GM19468 (cell line): ENCODE measurements around the gene BRWD1.
A peak's percentile ranks its signal among the peaks of the same experiment; 100 is the strongest.

ENCODE experiments used
- ATAC-seq: cut with Tn5 transposase; IDR thresholded peaks from one replicate; pipeline ENCODE4 v1.9.1; 2021; ENCODE audit warnings: mild to moderate bottlenecking, moderate library complexity, moderate number of reproducible peaks; ENCODE audit not compliant: unreplicated experiment; ENCODE audit errors: extremely low read depth

Gene BRWD1

DNA sequence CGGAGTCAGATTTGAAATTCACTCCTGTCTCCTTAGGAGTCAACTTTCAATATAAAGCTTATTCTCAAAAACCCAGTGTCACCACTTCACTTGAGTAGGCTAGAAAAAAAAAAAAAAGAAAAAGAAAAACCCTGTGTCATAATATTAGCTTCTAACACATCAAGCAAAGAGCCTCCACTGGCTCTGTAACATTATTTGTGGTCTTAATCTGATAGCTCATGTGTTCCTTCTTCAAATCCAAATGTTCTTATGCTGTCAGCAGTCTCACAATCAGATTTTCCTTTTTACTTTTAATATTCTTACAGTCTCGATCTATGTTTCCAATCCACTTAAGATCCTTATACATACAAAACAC lies 104.1 kb downstream of the BRWD1 start:
- no peak for ATAC-seq

DNA sequence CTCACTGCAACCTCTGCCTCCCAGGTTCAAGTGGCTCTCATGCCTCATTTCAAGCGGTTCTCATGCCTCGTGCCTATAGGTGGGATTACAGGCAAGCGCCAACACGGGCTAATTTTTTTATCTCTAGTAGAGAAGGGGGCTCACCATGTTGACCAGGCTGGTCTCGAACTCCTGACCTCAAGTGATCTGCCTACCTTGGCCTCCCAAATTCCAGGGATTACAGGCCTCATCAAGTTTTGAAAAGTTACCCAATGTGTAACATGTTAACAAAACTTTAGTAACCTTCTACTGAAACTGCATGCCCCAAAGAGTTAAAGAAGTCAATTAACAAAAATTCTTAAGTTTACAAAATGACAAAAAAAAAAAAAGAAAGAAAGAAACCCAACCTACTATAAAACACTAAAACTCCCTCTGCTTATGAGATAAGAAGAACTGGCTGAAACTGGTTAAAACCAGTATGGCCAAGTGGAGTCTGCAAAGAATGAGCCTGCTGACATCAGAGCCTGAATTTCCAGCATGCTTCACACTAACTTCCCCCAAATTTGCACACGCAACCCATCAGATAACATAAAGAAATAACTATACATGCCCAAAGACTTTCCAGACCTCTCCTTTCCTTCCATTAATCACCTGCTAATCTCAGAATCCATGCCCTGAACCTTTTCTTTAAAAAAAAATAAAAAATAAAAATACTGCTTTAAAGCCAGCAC lies 104.7 kb downstream of the BRWD1 start:
- no peak for ATAC-seq

DNA sequence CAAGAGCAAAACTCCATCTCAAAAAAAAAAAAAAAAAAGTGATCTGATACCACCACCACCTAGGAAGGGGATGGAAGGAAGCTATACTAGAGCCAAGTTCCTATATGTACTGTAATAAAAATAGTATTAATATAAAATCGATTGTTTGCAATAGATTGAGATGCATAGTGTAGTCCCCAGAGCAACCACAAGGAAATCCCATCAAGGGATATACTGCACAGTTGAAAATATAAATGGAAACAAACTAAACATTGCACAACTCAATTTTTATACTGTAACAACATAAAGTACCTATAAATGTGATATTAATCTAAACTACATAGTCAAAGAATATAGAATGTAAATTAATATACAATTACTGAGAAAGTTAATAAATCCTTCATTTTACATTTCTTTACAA lies 109.3 kb downstream of the BRWD1 start:
- ATAC-seq: no peak

DNA sequence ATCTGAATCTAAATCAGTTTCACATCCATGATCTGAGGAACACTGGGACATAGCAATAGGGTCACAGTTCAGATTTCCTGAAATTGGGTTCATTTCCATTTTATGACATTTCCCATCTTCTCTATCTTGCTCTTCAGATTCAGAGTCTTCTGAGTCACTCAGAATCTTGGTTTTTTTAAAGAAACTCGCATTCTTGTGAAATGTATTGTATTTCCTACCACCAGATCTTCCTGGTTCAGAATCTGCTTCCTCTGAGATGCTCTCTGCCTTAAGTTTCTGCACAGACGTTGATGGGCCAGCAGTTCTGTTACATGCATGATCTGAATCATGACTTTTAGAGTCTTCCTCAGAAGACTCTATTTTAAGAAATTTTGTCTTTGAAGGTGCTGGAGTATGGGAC lies 114.6 kb downstream of the BRWD1 start:
- ATAC-seq: no peak

DNA sequence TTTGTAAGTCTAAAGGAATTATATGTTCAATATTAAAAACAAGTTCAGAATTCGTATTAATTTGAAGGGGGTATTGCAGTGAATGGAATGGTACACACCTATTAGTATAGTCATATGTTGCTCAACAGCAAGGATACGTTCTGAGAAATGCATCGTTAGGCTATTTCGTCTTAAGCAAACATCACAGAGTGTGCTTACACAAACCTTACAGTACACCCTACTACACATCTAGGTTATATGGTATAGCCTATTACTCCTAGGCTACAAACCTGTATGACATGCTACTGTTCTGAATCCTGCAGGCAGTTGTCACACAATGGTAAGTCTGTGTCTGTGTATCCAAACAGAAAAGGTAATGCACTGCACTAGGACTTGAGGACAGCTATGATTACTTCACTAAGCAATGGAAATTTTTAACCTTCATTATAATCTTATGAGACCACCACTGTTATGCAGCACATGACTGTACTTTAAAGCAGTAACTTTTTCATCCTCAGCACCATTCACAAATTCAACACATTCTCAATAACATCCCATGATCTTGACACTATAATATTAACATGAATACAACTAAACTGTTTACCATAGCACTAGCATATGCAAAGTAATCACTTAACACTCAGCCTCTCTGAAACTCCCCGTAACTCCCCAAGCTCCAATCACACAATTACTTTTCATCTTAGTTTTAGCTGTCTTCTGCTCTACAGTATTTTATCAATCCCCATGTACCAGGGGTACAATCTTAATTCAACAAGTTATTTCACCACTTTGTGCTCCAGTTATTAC lies 115.8 kb downstream of the BRWD1 start:
- no peak for ATAC-seq

DNA sequence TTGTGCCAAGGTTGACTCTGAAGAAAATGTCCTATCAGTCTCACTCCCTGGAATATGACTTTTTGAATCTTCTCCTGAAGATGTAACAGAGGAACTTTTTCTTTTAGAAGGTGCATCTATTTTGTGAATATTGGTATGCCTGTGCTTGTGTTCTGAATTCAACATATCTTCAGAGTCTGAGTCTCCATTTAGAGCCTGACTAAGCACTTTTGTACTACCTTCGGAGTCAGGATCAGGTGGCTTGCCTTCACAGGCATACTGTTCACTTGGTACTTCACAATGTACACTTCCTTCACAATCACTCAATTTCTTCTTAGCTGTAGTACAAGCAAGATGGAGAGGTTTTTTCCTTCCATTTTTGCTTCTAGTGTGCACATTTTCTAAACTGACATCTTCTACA lies 116.6 kb downstream of the BRWD1 start:
- ATAC-seq: no peak

DNA sequence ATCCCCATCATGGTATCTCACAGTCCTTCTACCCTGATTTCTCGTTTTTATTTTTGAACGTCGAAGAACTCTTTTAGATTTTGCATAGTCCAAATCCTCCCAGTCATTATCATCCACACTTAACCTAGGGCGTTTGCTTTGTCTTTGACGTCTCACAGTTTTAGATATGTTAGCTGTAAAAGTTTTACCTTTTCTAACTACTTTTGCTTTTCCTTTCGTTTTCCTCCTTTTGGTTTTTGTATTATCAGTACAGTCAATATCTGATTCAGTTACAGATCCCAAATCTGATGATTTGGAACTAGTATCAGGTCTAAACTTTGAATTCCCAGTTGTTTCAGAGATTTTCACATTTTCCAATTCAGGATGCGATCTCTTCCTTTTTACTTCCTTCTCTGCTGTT lies 117.1 kb downstream of the BRWD1 start:
- ATAC-seq: no peak

DNA sequence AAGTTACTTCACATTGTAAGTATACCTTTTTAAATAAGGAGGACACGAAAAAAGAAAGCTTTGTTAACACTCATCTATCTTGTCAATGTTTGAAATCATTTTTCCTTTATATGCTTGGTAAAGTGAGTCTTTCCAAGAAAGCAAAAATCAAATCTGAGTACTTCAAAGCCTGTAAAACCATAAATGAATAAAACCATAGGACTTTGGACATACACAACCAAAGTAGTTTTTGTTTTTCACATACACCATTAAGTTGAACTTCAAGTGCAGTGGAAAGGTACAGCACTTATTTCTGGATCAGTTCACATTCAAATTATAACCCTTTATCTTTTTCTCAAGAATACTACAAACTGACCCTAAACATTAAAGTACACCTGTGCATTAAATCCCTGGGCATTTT lies 120.1 kb downstream of the BRWD1 start:
- no peak for ATAC-seq

DNA sequence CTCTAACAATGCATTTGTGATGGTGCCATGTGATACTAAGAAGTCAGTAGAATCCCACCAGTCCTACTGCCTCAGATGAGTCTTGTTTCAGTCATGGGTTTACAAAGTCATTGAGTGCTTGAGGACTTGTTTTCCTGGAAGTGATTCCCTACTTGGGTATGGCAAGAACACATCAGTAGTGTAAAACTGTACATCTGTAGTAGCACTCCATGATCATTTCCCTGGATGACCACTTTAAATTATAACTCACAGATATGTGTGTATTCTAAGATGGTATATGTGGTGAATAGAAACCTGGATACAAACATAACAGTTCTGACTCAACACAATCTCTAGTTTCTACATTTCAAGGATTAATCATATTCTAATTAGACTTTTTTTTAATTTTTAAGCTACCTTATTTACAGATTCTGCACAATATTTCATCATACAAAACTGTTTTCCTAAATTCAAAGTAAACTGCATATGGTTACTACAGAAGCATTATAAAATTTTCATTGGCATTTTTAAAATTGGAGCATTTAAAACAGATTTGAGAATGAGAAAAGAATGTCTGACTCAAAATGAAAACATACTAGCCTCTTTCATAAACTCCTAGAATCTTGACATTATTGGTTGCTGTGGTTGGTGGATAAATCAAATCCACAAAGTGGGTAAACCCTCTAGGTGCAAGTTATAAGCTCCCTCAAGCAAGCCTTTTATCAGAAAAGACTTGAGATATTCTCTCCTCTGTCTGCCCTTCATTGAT lies 123.4 kb downstream of the BRWD1 start:
- ATAC-seq: no peak

DNA sequence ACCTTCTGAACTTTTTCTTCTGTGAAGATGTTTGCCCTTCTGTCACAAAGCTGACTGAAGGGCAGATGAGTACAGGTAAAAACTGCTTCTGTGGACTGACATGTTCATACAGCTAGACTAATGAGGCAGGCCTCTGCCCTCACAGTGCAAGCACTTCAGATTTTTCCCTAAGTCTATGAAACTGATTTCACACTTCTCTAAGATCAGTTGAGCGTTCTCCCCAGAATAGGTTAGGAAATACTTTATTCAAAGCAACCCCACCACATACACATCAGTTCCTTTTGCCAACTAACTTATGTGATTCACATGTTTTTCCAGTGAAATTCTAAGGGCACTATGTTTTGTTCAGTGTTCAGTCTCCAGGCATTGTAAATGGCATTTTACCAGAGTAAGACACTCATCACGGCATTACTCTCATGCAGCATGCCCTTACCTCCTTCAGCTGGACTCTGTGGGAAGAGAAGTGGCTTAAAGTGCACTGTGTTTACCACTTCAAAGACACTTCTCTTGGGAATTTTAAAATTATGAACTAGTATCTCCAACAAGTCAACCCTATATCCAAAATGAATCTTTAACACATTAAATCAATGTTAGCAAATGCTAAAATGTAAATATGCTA lies 124.8 kb downstream of the BRWD1 start:
- ATAC-seq: no peak

DNA sequence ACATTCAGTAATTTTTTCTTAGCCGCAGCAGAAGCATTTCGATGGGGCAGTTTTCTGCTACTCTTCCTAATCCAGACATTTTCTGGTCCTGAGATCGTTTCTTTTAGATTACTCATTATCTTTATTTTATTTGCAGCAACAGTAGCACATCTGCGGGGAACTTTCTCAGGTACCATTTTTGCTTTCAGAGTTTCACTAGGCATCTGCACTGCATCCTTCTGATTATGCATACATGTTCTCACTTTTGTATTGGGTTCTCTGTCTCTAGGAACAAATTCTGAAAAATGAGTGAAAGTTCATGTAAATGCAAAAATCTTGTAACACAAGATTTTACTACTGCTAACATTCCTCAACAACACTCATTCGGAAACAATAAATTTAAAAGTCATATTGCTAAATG lies 126.3 kb downstream of the BRWD1 start:
- no peak for ATAC-seq

DNA sequence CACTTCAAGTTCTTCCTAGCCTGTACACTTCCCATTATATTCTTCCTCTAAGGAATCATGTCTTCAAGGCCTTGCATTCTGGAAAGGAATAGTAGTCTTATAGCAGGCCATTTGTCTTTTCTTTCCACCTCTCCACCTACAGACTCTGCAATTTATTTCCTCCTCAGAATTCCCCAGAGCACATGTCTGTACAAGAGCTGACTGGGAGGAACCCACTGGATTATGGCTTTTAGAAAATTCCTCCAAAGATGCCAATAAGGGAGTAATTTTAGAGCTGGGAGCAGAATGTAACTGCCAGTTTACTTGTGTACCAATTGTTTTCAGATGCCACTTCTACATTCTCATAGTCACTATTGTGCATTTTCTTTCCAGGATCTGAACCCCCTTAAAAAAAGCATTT lies 126.8 kb downstream of the BRWD1 start:
- ATAC-seq: no peak

DNA sequence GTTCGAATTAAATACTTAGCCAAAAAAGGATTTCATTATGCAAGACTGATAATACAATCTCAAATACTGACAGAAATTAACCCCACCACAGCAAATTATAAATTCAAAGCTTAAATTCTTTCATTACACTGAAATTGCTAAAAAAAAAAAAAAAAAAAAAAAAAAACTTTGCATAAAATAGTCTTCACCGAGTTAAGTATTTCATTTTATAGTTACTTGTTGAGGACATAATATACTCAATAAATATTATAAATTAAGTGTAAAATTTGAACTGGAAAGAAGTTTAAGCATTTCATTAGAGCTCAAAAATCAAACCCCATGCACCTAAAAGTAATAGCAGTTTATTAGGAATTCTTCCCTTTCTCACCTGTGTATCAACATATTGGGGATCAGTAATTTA lies 128.3 kb downstream of the BRWD1 start:
- no peak for ATAC-seq

DNA sequence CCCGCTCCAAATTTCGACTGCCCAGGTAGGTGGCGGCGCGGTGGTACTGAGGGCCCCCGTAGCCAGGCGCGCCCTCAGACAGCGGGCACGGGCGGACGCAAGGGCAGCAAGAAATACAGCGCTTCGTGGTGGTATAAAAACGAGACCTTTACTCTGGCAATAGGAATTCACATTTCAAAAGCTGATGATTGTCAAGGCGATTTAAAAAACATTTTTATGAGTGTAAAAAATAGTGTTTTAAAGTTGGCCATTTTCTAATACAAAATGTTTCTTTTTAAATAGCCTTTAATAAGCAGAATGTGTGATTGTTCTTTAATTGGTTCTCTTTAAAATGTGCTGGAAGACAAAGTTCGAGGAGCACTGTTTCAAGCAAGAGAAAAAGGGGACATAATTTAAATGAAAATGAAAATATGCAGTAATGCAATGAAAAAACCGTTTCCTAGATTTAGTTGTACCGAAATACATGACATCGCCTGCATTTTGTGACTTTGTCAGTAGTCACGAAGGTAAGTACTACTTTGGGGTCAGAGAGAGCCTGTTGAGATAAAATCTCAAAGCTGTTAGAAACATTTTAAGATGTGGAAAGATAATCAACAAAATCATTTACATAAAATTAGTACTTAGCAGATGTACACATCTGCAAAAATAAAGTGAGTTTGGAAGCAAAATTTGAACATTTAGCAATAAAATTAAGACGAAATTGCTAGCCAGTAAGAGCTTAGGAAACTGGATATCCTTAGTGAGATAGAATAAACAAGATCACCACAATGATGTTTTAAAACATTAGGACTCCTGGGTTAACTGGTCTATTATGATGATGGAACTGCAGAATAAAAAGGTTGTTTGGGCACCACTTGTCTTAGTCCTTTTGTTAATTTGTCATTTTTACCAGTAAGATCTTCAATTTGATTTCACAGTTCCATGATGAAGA lies 129.1 kb downstream of the BRWD1 start:
- ATAC-seq: no peak

DNA sequence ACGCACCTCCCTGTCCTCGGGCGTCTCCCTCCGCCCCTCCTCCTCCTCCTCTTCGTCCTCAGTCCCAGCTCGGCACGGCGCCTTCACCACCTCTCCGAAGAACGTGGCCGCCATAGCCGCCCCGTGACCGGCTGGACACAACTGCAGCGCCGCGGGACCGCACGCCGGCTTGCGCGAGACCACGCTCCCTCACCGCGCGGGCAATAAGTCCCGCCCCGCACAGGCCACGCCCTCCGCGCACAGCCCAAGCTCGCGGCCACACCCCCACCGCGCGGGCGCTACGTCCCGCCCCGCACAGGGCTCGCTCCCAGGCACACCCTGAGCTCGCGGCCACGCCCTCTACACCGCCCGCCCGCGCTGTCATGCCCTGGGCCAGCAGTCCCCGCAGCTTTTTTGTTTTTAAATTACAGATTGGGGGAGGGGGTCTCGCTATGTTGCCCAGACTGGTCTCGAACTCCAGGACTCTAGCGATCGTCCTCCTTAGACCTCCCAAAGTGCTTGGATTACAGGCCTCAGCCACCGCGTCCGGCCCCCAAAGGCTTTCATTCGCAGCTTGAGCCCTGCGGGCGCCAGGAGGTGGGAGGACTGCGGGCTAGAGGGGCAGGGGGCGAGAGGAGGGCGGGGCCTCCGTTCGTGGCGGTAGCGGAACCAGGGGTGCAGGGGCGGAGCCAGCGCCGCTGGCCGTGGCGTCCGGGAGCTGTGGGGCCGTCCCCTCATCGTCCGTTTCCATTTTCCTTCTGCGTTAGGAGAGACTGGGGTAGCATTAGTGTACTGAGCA lies 130.0 kb downstream of the BRWD1 start, which contains the start of gene PSMG1:
Gene PSMG1 (minus strand): TSS at position 180 of the 778 bp plus-strand sequence. CDS start 66 bp downstream, at position 114.
- peak; percentile 78 for ATAC-seq

DNA sequence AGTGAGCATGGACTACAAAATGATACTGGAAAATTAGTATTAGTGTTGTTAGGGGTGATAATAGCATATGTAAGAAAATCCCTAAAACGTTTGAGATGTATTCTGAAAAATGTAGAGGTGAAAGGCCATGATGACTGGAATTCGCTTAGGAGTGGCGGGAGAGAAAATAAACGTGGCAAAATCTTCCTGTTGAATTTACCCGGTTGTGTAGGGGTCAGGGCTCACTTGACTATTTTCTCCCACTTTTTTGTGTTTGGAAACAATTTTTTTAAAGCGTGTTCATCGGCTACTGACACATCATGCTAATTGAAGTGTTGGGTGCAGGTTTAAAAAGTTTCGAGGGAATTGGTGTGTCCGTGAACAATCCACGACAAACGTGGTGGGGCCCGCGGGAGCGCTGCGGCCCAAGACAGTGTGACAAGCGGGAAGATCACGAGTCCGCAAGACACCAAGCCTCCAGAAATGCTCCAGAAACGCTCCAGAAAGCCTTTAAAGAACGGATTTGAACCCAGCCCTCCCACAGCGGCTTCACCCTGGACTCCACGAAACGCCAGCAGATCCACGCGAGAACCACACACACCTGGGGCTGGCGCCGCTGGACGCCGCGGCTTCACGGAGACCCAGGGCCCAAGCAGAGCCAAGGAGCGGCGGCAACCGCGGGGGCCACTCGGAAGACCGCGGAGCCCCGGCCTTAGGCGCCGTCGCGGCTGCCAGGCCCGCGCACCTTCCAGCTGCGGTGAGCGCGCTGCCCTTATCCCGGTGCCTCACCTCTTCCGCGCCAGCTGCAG lies 130.8 kb downstream of the BRWD1 start:
- ATAC-seq: no peak

DNA sequence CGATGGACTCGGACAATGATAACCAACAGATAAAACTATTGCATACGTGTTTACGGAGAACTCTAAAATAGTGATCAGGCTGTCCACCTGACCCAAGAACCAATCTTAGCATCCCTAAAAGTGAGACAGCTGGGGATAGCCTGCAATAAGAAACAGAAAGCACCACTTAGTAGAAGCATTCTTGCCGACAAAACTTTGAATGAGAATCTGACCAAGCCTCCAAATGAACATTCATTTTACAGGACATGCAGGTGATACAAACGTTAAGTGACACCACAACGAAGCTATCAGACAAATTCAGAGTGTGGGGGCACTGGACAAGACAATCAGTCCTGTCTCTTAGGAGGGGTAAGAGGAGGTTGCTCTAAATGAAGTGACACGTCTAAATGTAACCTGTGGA lies 131.4 kb downstream of the BRWD1 start:
- ATAC-seq: no peak

DNA sequence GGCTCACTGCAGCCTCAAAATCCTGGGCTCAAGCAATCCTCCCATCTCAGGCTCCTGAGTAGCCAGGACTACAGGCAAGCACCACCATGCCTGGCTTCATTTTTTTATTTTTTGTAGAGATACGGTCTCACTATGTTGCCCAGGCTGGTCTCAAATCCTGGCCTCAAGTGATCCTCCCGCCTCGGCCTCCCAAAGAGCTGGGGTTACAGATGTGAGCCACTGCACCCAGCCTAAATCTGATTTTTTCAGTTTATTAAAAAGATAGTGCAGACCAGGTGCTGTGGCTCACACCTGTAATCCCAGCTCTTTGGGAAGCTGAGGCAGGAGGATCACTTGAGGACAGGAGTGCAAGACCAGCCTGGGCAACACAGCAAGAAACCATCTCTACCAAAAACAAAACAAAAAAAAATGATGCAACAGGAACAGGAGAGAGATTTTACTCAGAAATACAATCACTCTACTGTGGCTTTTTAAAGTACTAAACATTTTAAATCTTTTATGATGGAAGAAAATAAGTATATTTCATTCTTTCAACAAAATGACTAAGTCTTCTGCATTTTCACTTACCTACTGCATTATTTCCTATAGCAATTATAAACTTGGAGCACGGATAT lies 132.1 kb downstream of the BRWD1 start:
- no peak for ATAC-seq
